ENCODE data around the gene ZNF256. TPM values are rescaled to one million over a fixed set of nuclear protein-coding genes. Genes with fewer than 3 reads are reported as not detected.

The ZNF256 gene
- total and polyA plus RNA-seq, 4 donors, result 2.5 to 8.1 (median 3.8) TPM

- no peak within 1 kb of the TSS for H3K27ac ChIP-seq (ENCODE audit: low read depth in 1 of 2, low read length in 1 of 2)
- 97 to 99% methylated on average over 4 of the region's 4 CpGs for WGBS, 2 donors
- ATAC-seq (ENCODE audit: insufficient read depth, low FRiP score) (no peak), DNase-seq (no peak)
- peaks cover 6 to 53% (median 29%) of the 10 kb centered on the region in 4 donors for H3K36me3 ChIP-seq (ENCODE audit: control insufficient read depth in 4 of 4, insufficient read depth in 4 of 4, low read length in 4 of 4)
- no peak for TF ChIP-seq CTCF (IDR thresholded peaks at IDR 0.05; ENCODE audit: control extremely low read depth, extremely low read depth)
- H3K4me1 ChIP-seq (ENCODE audit: control insufficient read depth in 5 of 5, insufficient read depth in 5 of 5, low read length in 5 of 5), result no peaks in the 10 kb centered on the region
- no peak within 1 kb of the TSS for H3K9ac ChIP-seq (ENCODE audit: insufficient read depth in 1 of 2, low read length in 2 of 2)
- no peaks in the 10 kb centered on the region for H3K27me3 ChIP-seq (ENCODE audit: control insufficient read depth in 3 of 3, insufficient read depth in 3 of 3, low read length in 2 of 3)
- no peak within 1 kb of the TSS for H3K4me3 ChIP-seq
- peaks cover 29 to 64% (median 51%) of the 10 kb centered on the region in 4 donors for H3K9me3 ChIP-seq (ENCODE audit: control insufficient read depth in 4 of 4, insufficient read depth in 3 of 4, low read length in 3 of 4)
These were observed 26.9 kb upstream of the ZNF256 start, which contains the start of gene C19orf18 for GRCh38 chr19:57974434-57974833. C19orf18 (minus strand) TSS chr19:57974534; CDS start chr19:57974432, 102 bp downstream.

DNA sequence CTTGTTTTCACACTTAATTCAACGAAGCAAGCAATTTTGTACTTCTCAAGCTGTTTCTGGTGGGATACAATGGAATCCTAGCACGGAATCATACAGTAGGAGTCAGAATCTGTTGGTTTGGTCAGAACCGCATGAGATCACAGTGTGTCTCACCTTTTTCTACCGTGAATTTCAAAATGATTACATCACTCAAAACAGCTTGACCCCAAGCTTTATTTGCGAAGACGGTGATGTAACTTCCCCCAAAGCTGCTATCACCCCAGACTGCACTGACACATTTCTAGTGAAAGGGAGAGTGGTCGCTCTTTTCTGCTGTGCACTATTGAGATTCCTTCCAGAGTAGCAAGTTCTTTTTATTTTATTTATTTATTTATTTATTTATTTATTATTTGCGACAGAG, 17.3 kb upstream of the ZNF256 start:
- DNase-seq (no peak), ATAC-seq (ENCODE audit: insufficient read depth, low FRiP score) (no peak)
- H3K4me1 ChIP-seq (ENCODE audit: control insufficient read depth in 5 of 5, insufficient read depth in 5 of 5, low read length in 5 of 5), result no peaks in the 10 kb centered on the region
- H3K27ac ChIP-seq (ENCODE audit: low read depth in 1 of 2, low read length in 1 of 2), result no peak overlapping the region
- peaks cover 0 to 19% (median 5%) of the 10 kb centered on the region in 4 donors for H3K36me3 ChIP-seq (ENCODE audit: control insufficient read depth in 4 of 4, insufficient read depth in 4 of 4, low read length in 4 of 4)
- H3K4me3 ChIP-seq, result no peak overlapping the region
- peaks cover 2 to 36% (median 11%) of the 10 kb centered on the region in 4 donors for H3K9me3 ChIP-seq (ENCODE audit: control insufficient read depth in 4 of 4, insufficient read depth in 3 of 4, low read length in 3 of 4)
- no peak for TF ChIP-seq CTCF (IDR thresholded peaks at IDR 0.05; ENCODE audit: control extremely low read depth, extremely low read depth)
- no peak overlapping the region for H3K9ac ChIP-seq (ENCODE audit: insufficient read depth in 1 of 2, low read length in 2 of 2)
- H3K27me3 ChIP-seq (ENCODE audit: control insufficient read depth in 3 of 3, insufficient read depth in 3 of 3, low read length in 2 of 3), result no peaks in the 10 kb centered on the region
- 79 to 94% methylated on average over 8 of the region's 8 CpGs for WGBS, 2 donors

DNA sequence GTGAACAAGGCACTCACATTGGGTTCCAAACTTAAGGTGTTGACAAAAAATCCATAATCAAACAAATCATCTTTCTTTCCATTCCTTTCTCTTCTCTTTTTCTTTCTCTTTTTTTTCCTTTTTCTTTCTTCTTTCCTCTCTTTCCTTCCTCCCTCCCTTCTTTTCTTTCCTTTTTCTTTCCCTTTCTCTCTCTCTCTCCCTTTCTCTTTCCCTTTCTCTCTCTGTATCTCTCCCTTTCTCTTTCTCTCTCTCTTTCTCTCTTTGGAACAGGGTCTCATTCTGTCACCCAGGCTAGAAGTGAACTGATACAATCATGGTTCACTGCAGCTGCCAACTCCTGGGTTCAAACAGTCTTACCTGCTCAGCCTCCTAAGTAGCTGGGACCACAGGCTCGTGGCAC, 14.3 kb upstream of the ZNF256 start:
- Histone ChIP-seq H3K4me1 (ENCODE audit: control insufficient read depth in 5 of 5, insufficient read depth in 5 of 5, low read length in 5 of 5) (no peaks in the 10 kb centered on the region), H3K27me3 (ENCODE audit: control insufficient read depth in 3 of 3, insufficient read depth in 3 of 3, low read length in 2 of 3) (no peaks in the 10 kb centered on the region), H3K4me3 (no peak overlapping the region), H3K27ac (ENCODE audit: low read depth in 1 of 2, low read length in 1 of 2) (no peak overlapping the region), H3K9me3 (ENCODE audit: control insufficient read depth in 4 of 4, insufficient read depth in 3 of 4, low read length in 3 of 4) (peaks cover 0 to 32% (median 11%) of the 10 kb centered on the region in 4 donors), H3K36me3 (ENCODE audit: control insufficient read depth in 4 of 4, insufficient read depth in 4 of 4, low read length in 4 of 4) (peaks cover 0 to 11% (median 5%) of the 10 kb centered on the region in 4 donors), H3K9ac (ENCODE audit: insufficient read depth in 1 of 2, low read length in 2 of 2) (no peak overlapping the region)
- WGBS, 2 donors, result 80 to 83% methylated on average over 1 of the region's 1 CpG
- ATAC-seq (ENCODE audit: insufficient read depth, low FRiP score), result no peak
- TF ChIP-seq CTCF (IDR thresholded peaks at IDR 0.05; ENCODE audit: control extremely low read depth, extremely low read depth), result no peak
- DNase-seq, result no peak

DNA sequence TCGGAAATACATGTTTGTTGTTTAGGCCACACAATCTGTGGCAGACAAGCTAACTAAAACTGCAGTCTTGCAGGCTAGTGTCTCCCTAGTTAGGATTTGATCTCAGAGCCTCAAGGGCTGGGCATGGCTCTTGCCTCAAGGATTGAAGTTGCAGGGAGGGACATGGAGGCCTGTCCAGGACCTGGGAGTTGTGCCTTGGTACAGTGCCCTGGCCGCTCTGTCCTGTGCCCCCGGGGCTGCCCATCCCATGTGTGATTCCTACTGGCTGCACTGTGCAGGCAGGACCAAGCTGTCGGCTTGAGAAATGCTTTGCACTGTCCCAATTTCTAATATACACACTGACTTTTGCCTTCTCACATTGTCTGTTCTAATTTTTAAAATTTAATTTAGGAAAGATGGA, 7.5 kb upstream of the ZNF256 start:
- Histone ChIP-seq H3K9me3 (ENCODE audit: control insufficient read depth in 4 of 4, insufficient read depth in 3 of 4, low read length in 3 of 4) (peaks cover 0 to 52% (median 7%) of the 10 kb centered on the region in 4 donors), H3K27me3 (ENCODE audit: control insufficient read depth in 3 of 3, insufficient read depth in 3 of 3, low read length in 2 of 3) (no peaks in the 10 kb centered on the region), H3K27ac (ENCODE audit: low read depth in 1 of 2, low read length in 1 of 2) (no peak overlapping the region), H3K9ac (ENCODE audit: insufficient read depth in 1 of 2, low read length in 2 of 2) (no peak overlapping the region), H3K36me3 (ENCODE audit: control insufficient read depth in 4 of 4, insufficient read depth in 4 of 4, low read length in 4 of 4) (peaks cover 0 to 3% (median 0%) of the 10 kb centered on the region in 4 donors), H3K4me3 (no peak overlapping the region), H3K4me1 (ENCODE audit: control insufficient read depth in 5 of 5, insufficient read depth in 5 of 5, low read length in 5 of 5) (no peaks in the 10 kb centered on the region)
- 93 to 96% methylated on average over 4 of the region's 4 CpGs for WGBS, 2 donors
- ATAC-seq (ENCODE audit: insufficient read depth, low FRiP score), result no peak
- DNase-seq, result no peak
- no peak for TF ChIP-seq CTCF (IDR thresholded peaks at IDR 0.05; ENCODE audit: control extremely low read depth, extremely low read depth)

Data from lung (tissue), 12 donors.